GM21360 (cell line): ENCODE results near the gene DNAJB7.
A peak's percentile ranks its signal among the peaks of the same experiment; 100 is the strongest.
"Not testable (repeated sequence)": the region's sequence is repeated elsewhere in the genome, so short reads cannot be mapped to it uniquely, and the experiment has no call there.

Experiments
- ATAC-seq: cut with Tn5 transposase; IDR thresholded peaks from one replicate; pipeline ENCODE4 v1.9.1; 2021; ENCODE audit warnings: mild to moderate bottlenecking, moderate library complexity; ENCODE audit not compliant: unreplicated experiment

The DNAJB7 gene

DNA sequence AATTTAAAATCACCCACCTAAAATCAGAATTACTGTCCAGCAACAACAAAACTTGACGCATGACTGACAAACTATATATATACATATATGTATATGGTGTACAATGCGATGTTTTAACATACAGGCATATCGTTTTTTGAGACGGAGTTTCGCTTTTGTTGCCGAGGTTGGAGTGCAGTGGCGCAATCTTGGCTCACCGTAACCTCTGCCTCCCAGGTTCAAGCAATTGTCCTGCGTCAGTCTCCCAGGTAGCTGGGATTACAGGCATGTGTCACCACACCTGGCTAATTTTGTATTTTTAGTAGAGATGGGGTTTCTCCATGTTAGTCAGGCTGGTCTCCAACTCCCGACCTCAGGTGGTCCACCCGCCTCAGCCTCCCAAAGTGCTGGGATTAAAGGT is 16.1 kb downstream of the DNAJB7 start:
- not testable (repeated sequence) for ATAC-seq

- no peak for ATAC-seq
These were observed 17.0 kb downstream of the DNAJB7 start for GRCh38 chr22:40844951-40845350.

DNA sequence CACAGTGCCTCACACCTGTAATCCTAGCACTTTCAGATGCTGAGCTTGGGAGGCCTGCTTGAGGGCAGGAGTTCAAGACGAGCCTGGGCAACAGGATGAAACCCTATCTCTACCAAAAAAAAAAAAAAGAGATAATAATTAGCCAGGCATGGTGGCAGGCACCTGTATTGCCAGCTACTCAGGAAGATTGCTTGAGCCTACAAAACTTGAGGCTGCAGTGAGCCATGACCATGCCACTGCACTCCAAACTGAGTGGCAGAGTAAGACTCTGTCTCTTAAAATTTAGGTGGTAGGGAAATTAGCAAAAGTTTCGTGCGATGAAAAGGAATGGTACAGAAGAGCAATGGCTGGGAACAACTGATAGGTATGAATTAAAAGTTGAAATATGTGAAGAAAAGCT is 23.4 kb downstream of the DNAJB7 start:
- no peak for ATAC-seq

DNA sequence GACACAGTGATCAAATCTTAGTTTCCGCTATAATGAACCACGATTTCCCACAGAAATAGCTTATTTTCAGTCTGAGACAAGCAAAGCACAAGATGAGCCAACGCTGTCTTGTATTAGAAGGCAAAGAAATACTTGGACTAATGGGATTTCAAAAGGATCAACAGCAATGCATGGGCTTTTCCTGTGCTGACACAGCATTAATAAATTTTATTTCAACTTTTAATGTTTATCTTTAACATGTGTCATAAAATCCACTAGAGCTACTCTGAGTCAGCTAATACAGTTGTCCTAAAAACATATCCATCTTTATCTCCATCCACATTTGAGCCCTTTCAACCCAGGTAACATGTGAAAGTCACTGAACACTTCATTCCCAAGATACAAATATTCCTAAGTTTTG is 27.3 kb downstream of the DNAJB7 start:
- ATAC-seq, result no peak

GRCh38 chr22:40829131-40829530 is 32.8 kb downstream of the DNAJB7 start:
- ATAC-seq, result no peak

- ATAC-seq, result no peak
These were observed 34.8 kb downstream of the DNAJB7 start for GRCh38 chr22:40826984-40827741.

DNA sequence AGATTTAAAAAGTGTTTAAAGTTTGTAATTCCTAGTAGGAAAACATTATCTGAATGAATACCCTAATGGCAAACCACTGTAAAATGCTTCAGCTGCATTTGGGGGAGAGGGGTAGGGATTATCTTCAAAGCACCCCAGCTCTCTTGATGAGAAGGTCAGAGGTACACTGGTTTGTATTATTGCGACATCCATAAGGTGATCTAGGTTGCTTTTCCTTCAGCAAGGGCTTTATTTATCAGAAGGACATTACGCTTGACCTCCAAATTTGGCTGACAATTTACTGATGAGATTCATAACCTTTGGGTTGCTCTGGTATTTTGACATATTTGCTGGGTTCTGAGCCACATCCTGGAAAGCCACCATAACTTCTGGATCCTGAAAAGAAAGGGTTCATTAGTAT is 35.6 kb downstream of the DNAJB7 start:
- not testable (repeated sequence) for ATAC-seq

- no peak for ATAC-seq
These were observed 38.5 kb downstream of the DNAJB7 start for GRCh38 chr22:40823426-40823825.

DNA sequence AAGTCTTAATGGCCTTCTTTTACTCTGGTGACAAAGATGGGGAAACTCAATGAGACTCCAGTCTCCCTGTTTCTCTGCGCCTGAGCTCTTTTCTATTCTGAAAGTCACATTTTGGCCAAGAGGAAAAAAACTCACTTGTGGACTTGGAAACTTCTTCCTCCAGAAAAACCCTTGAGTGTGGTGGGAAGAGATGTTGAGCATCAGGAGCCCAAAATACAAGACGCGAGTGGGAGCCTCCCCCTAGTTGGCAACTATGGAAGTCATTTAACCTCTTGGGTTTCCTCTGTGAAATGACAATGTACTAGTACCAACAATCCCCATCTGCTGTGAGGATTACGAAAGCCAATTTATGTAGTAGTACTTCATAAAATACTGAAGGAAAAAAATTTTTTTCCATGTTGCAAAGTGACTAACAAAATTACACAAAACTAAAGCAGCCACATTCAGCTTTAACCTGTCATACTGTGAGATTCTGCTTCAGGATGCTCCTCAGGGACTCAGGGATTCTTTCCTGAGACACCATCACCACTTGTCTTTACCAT is 42.2 kb downstream of the DNAJB7 start:
- ATAC-seq, result no peak

- peak; percentile 69 for ATAC-seq
These were observed 42.9 kb downstream of the DNAJB7 start, which contains the start of gene SLC25A17 for GRCh38 chr22:40818747-40819598. SLC25A17 (minus strand) TSS chr22:40819346; CDS start chr22:40819248, 98 bp downstream.

DNA sequence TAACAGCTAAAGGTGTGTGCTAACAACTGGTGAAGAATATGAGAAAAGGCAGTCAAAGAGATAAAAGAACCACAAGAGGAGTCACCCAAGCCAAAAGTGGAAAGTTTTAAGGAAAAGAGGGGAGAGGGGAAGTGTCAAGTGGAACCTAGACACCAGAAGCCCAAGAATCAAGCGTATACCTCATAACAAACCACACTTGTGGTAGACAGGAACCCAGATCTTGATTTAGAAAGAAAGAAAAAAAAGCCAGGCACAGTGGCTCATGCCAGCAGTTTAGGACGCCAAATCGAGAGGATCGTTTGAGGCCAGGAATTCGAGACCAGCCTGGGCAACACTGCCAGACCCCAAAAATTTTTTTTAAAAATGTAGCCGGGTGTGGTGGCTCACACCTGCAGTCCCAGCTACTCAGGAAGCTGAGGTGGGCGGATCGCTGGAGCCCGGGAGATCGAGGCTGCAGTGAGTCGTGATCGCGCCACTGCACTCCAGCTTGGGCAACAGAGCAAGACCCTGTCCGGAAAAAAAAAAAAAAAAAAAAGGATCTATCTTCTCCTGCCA is 43.6 kb downstream of the DNAJB7 start:
- ATAC-seq, result no peak

DNA sequence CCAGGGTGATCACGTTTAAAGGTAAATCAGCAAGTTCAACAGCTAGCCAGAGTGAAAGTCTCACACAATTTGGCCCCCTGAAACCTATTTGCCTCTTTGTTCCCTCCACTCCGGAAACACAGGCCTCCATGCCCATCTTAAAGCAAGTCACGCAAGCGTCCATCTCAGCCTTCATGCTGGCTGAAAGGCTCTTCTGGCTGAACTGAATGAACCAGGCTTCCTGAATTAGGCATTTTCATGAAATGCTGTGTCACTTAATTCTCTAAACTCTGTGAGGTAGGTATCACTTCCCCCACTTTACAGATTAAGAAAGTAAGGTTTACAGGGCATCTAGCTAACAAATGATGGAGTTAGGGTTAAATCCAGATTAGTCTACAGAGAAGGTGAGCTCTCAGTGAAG is 44.2 kb downstream of the DNAJB7 start:
- no peak for ATAC-seq

- ATAC-seq, result no peak
These were observed 48.0 kb downstream of the DNAJB7 start for GRCh38 chr22:40813912-40814315.
